ENCODE measurements around the gene ANGEL2.

- TF ChIP-seq CTCF (IDR thresholded peaks at IDR 0.05), result no peak
- TF ChIP-seq POLR2A (IDR thresholded peaks at IDR 0.05), result no peak
These were observed 31.0 kb downstream of the ANGEL2 start for GRCh38 chr1:212984522-212985291.
